H1 (cell line): ENCODE measurements around the gene DNAL4. TPM values are rescaled to one million over a fixed set of nuclear protein-coding genes. Genes with fewer than 3 reads are reported as not detected.

ENCODE experiments used
- CTCF ChIA-PET: fragments of 300-600 bp; sonication (Branson Sonifier 250); formaldehyde crosslinking; loops from one replicate; lab custom pipeline; 2021; ENCODE audit not compliant: partially characterized antibody; lab: Charles Lee
- POLR2A ChIA-PET: fragments of 300-600 bp; sonication (Branson Sonifier 250); formaldehyde crosslinking; loops from one replicate; lab custom pipeline; 2021; ENCODE audit warnings: inconsistent platforms; ENCODE audit not compliant: partially characterized antibody; lab: Charles Lee
- DNase-seq, 2 experiments: peaks; one replicate each; pipeline versions ENCODE4 v3.0.0 to v3.0.0-alpha.2; 2010 to 2022; ENCODE audit warnings: low spot score in 2 of 2, low read depth in 1 of 2, mixed read lengths in 1 of 2
- FAIRE-seq: peaks from 2 replicates; lab custom pipeline; 2011; peaks lifted over from hg19 to GRCh38; lab: Jason Lieb, UNC
- H2AFZ ChIP-seq: 2 replicates; pipeline ENCODE4 v1.8.1; 2012; ENCODE audit warnings: low read length, inconsistent platforms
- H2AK5ac ChIP-seq: 2 replicates; pipeline ENCODE4 v1.6.1; 2013; ENCODE audit warnings: low read depth, low read length
- H2BK120ac ChIP-seq: replicated peaks from 2 replicates; pipeline ENCODE3; 2013; ENCODE audit warnings: low read depth, low read length, inconsistent platforms
- H2BK12ac ChIP-seq: 2 replicates; pipeline ENCODE4 v1.6.1; 2013; ENCODE audit warnings: low read depth, low read length
- H2BK15ac ChIP-seq: 2 replicates; pipeline ENCODE4 v1.6.1; 2013; ENCODE audit warnings: low read length
- H2BK20ac ChIP-seq: 2 replicates; pipeline ENCODE4 v1.6.1; 2013; ENCODE audit warnings: low read length
- H2BK5ac ChIP-seq: 2 replicates; pipeline ENCODE4 v1.6.1; 2013; ENCODE audit warnings: low read depth, low read length
- H3K14ac ChIP-seq: 2 replicates; pipeline ENCODE4 v1.6.1; 2013; ENCODE audit warnings: inconsistent platforms; ENCODE audit not compliant: insufficient read length
- H3K18ac ChIP-seq: 2 replicates; pipeline ENCODE4 v1.6.1; 2013; ENCODE audit warnings: low read length; ENCODE audit errors: extremely low read depth
- H3K23ac ChIP-seq: 2 replicates; pipeline ENCODE4 v1.6.1; 2013; ENCODE audit warnings: inconsistent platforms; ENCODE audit not compliant: insufficient read length
- H3K23me2 ChIP-seq: 2 replicates; pipeline ENCODE4 v1.6.1; 2013; ENCODE audit warnings: low read depth, low read length
- H3K27ac ChIP-seq: 2 replicates; pipeline ENCODE4 v1.6.1; 2011; ENCODE audit warnings: low read depth, low read length, inconsistent platforms
- H3K27me3 ChIP-seq, 4 experiments: replicated peaks in 1 of 4; 1 replicate in 1 of 4; 2 replicates in 3 of 4; pipeline versions ENCODE4 v1.6.1 to v1.8.1; 2011 to 2013; ENCODE audit warnings: low read length in 3 of 4, mild to moderate bottlenecking in 3 of 4, inconsistent platforms in 2 of 4, mixed read lengths in 2 of 4, moderate library complexity in 1 of 4; ENCODE audit not compliant: control insufficient read depth in 3 of 4, insufficient read depth in 3 of 4; ENCODE audit errors: extremely low read depth in 1 of 4
- H3K36me3 ChIP-seq, 4 experiments: 2 replicates each; pipeline versions ENCODE4 v1.6.1 to v1.8.1; 2011 to 2013; ENCODE audit warnings: mild to moderate bottlenecking in 4 of 4, low read length in 3 of 4, moderate library complexity in 2 of 4, control low read depth in 1 of 4, inconsistent platforms in 1 of 4; ENCODE audit not compliant: insufficient read depth in 4 of 4, control insufficient read depth in 2 of 4
- H3K4ac ChIP-seq: replicated peaks from 2 replicates; pipeline ENCODE3; 2013; ENCODE audit warnings: low read length, low read depth, mixed read lengths, inconsistent platforms; ENCODE audit not compliant: insufficient read length
- H3K4me1 ChIP-seq, 4 experiments: replicated peaks in 1 of 4; 1 replicate in 1 of 4; 2 replicates in 3 of 4; pipeline versions ENCODE4 v1.6.1 to v1.8.1; 2011 to 2013; ENCODE audit warnings: low read length in 3 of 4, inconsistent platforms in 2 of 4, mixed read lengths in 1 of 4; ENCODE audit not compliant: insufficient read depth in 4 of 4, control insufficient read depth in 3 of 4
- H3K4me2 ChIP-seq, 2 experiments: 2 replicates each; pipeline versions ENCODE4 v1.6.1 to v1.8.1; 2011 to 2013; ENCODE audit warnings: low read depth in 2 of 2, low read length in 2 of 2, control low read depth in 1 of 2, inconsistent platforms in 1 of 2, mild to moderate bottlenecking in 1 of 2; ENCODE audit not compliant: insufficient read depth in 1 of 2
- H3K4me3 ChIP-seq, 4 experiments: fragments of 200-600, 300-600 bp in 1 of 4; sonication (generic), shearing (Covaris generic), sonication (Bioruptor Twin) in 1 of 4; 2 replicates each; pipeline versions ENCODE4 v1.5.1 to v1.8.1; 2011 to 2016; ENCODE audit warnings: low read length in 4 of 4, low read depth in 3 of 4, control low read depth in 2 of 4, inconsistent platforms in 2 of 4, mild to moderate bottlenecking in 2 of 4, mixed read lengths in 1 of 4, moderate library complexity in 1 of 4; ENCODE audit not compliant: insufficient read depth in 2 of 4; ENCODE audit errors: extremely low read depth in 1 of 4
- H3K56ac ChIP-seq: replicated peaks from 2 replicates; pipeline ENCODE3; 2013; ENCODE audit warnings: low read depth, mild to moderate bottlenecking, mixed read lengths, low read length, inconsistent platforms; ENCODE audit not compliant: insufficient read length
- H3K79me1 ChIP-seq: 2 replicates; pipeline ENCODE4 v1.6.1; 2013; ENCODE audit warnings: low read depth, low read length, control low read depth
- H3K79me2 ChIP-seq, 2 experiments: 2 replicates each; pipeline versions ENCODE4 v1.6.1 to v1.8.1; 2012 to 2013; ENCODE audit warnings: low read length in 2 of 2, mild to moderate bottlenecking in 2 of 2, inconsistent platforms in 1 of 2; ENCODE audit not compliant: insufficient read depth in 2 of 2, control insufficient read depth in 1 of 2
- H3K9ac ChIP-seq, 4 experiments: replicated peaks in 1 of 4; 1 replicate in 1 of 4; 2 replicates in 3 of 4; pipeline versions ENCODE4 v1.6.1 to v1.8.1; 2011 to 2013; ENCODE audit warnings: low read depth in 3 of 4, low read length in 3 of 4, control low read depth in 2 of 4, mild to moderate bottlenecking in 2 of 4, moderate library complexity in 2 of 4, inconsistent platforms in 1 of 4; ENCODE audit errors: extremely low read depth in 1 of 4
- H3K9me3 ChIP-seq, 2 experiments: 2 replicates each; pipeline versions ENCODE4 v1.6.1 to v1.8.1; 2012 to 2013; ENCODE audit warnings: mild to moderate bottlenecking in 2 of 2, moderate library complexity in 2 of 2, control low read depth in 1 of 2, inconsistent platforms in 1 of 2, low read depth in 1 of 2, low read length in 1 of 2, mixed read lengths in 1 of 2; ENCODE audit not compliant: insufficient read depth in 2 of 2
- H4K20me1 ChIP-seq, 2 experiments: replicated peaks in 1 of 2; 2 replicates each; pipeline versions ENCODE3 to v1.8.1; 2011 to 2013; ENCODE audit warnings: inconsistent platforms in 2 of 2, low read length in 2 of 2, mild to moderate bottlenecking in 1 of 2; ENCODE audit not compliant: insufficient read depth in 2 of 2, control insufficient read depth in 1 of 2
- H4K5ac ChIP-seq: 2 replicates; pipeline ENCODE4 v1.6.1; 2013; ENCODE audit warnings: low read length, low read depth, mixed read lengths, inconsistent platforms; ENCODE audit not compliant: insufficient read length
- H4K8ac ChIP-seq: 2 replicates; pipeline ENCODE4 v1.8.0; 2013; ENCODE audit warnings: mild to moderate bottlenecking, moderate library complexity, low read length, inconsistent platforms; ENCODE audit not compliant: insufficient read depth; ENCODE audit errors: extremely low read depth
- H4K91ac ChIP-seq: replicated peaks from 2 replicates; pipeline ENCODE3; 2013; ENCODE audit warnings: low read length, mixed read lengths, inconsistent platforms; ENCODE audit not compliant: insufficient read length
- BACH1 ChIP-seq: IDR thresholded peaks from 2 replicates; pipeline ENCODE4 v1.6.1; 2012; ENCODE audit warnings: low read length, improper control_type of control experiment
- CHD2 ChIP-seq: IDR thresholded peaks from 2 replicates; pipeline ENCODE4 v1.6.1; 2012; ENCODE audit warnings: low read length, improper control_type of control experiment
- CTBP2 ChIP-seq: IDR thresholded peaks from 2 replicates; pipeline ENCODE4 v1.7.0; 2011; ENCODE audit warnings: borderline replicate concordance, mild to moderate bottlenecking, moderate library complexity, mixed read lengths, low read length; ENCODE audit not compliant: insufficient read depth, insufficient read length
- FOSL1 ChIP-seq: IDR thresholded peaks from 2 replicates; pipeline ENCODE4 v1.6.1; 2011; ENCODE audit warnings: mild to moderate bottlenecking, low read depth, low read length, moderate library complexity; ENCODE audit not compliant: insufficient read depth
- HDAC6 ChIP-seq: IDR thresholded peaks from one replicate; pipeline ENCODE4 v1.7.1; 2012; ENCODE audit warnings: low read depth, mild to moderate bottlenecking, inconsistent platforms, low read length, moderate library complexity
- NRF1 ChIP-seq: IDR thresholded peaks from 2 replicates; pipeline ENCODE4 v1.6.1; 2011; ENCODE audit warnings: mild to moderate bottlenecking, low read depth, low read length, improper control_type of control experiment
- RBBP5 ChIP-seq: IDR thresholded peaks from 2 replicates; pipeline ENCODE4 v1.7.1; 2012; ENCODE audit warnings: low read depth, mild to moderate bottlenecking, inconsistent platforms, low read length, moderate library complexity, borderline replicate concordance
- RNF2 ChIP-seq: fragments of 200-900, 300-1000 bp; sonication (generic); IDR thresholded peaks from 2 replicates; pipeline ENCODE4 v1.7.1; 2016; ENCODE audit warnings: borderline replicate concordance, low read depth, mild to moderate bottlenecking, antibody characterized with exemption, low read length; ENCODE audit not compliant: poor library complexity, severe bottlenecking; ENCODE audit errors: missing control alignments
- SIRT6 ChIP-seq: IDR thresholded peaks from one replicate; pipeline ENCODE4 v1.7.1; 2012; ENCODE audit warnings: low read length, inconsistent platforms
- SP4 ChIP-seq: IDR thresholded peaks from 2 replicates; pipeline ENCODE4 v1.6.1; 2012; ENCODE audit warnings: low read length, inconsistent platforms
- TAF1 ChIP-seq: IDR thresholded peaks from 2 replicates; pipeline ENCODE4 v1.6.1; 2011; ENCODE audit warnings: mild to moderate bottlenecking, low read depth, low read length
- ZNF274 ChIP-seq: IDR thresholded peaks from 2 replicates; pipeline ENCODE4 v1.7.0; 2012; ENCODE audit warnings: low read length, borderline replicate concordance; ENCODE audit errors: extremely low read depth
- WGBS, 2 experiments: shearing (Covaris generic) in 1 of 2; methylation state at CpG; one replicate each; pipeline versions ENCODE4 v1.1.6 to v1.1.7; 2013 to 2015; ENCODE audit warnings: low lambda C conversion rate in 2 of 2, mixed read lengths in 2 of 2, inconsistent platforms in 1 of 2, low coverage in 1 of 2, missing lambda C conversion rate in 1 of 2; ENCODE audit not compliant: insufficient replicate concordance in 2 of 2, insufficient coverage in 1 of 2, insufficient read length in 1 of 2; ENCODE audit errors: extremely low coverage in 1 of 2, missing lambda C conversion rate in 1 of 2; 5-methylcytosine and 5-hydroxymethylcytosine counted together
- polyA plus RNA-seq, 7 experiments: library from polyadenylated mRNA; depleted of rRNA in 3 of 7; stranded (reverse) in 5 of 7; unstranded in 2 of 7; fragments of >200 nt in 5 of 7; fragments of 200-250 nt in 2 of 7; gene quantifications; 1 replicate in 5 of 7; 2 replicates in 1 of 7; 4 replicates in 1 of 7; pipeline versions ENCODE4 v1.2.1 to v1.2.3, GENCODE V29; 2011 to 2013; ENCODE audit warnings: missing spikeins in 2 of 7, mixed read lengths in 2 of 7
- total RNA-seq: library from RNA; stranded (reverse); fragmentation: NEBNext Ultra II Directional; extraction: Animal tissue kit (Norgen Biotek cat#: 25700); gene quantifications from 2 replicates; pipeline ENCODE4 v1.2.1, GENCODE V29; 2021
- TF ChIP-seq, protein P1 (sequence below): IDR thresholded peaks from 2 replicates; pipeline ENCODE4 v1.6.1; 2012; ENCODE audit warnings: inconsistent platforms

DNAL4 gene
- total and polyA plus RNA-seq, 2 of the 8 experiments (the other 6 are each of a cell fraction or from before 2014, with no cell fraction given), result 8.8 to 14.0 TPM

DNA sequence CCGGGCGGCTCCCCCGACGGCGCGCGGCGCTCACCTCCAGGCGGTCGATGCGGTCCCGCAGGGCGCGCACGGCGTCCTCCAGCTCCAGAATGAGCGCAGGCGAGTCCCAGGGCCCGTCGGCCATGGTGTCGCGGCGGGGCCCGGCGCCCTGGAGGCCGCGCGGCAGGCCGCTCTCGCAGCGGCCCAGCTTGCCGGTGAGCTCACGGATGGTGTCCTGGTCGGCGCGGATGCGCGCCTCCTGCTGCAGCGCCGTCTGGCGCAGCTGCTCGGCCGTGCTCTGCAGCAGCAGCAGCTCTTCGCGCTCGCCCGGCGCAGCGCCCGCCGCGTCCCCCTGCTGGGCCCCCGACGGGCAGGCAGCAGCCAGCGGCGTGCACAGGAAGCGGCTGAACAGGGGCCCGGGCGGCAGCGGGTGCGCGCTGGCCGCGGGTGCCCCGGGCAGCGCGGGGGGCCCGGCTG is 49.3 kb upstream of the DNAL4 start:
- no peak overlapping the region for H2AK5ac ChIP-seq
- H3K23ac ChIP-seq, result no peak overlapping the region
- H3K9ac ChIP-seq, result peak overlapping the region in 2 of 4 experiments; percentile 36 to 56; a peak in 3 of 7 replicates
- H2BK120ac ChIP-seq, result no peak overlapping the region
- no peak overlapping the region for H3K27ac ChIP-seq
- WGBS, 2 experiments, result 1% methylated on average over 45 of the region's 68 CpGs; no CpG with 5 or more reads in 1 of the 2 experiments
- H2BK15ac ChIP-seq, result no peak overlapping the region
- no peak overlapping the region for H2BK5ac ChIP-seq
- ChIA-PET POLR2A (interaction anchor here (0.5 to 2.2 kb wide), 11 partner anchors 9 to 160 kb away, joined by 3 to 5 read pairs (median 4); no protein-coding TSS in a partner anchor), CTCF (interaction anchor here (0.5 to 2.1 kb wide), 8 partner anchors 9 to 308 kb away, joined by 3 to 10 read pairs (median 4); no protein-coding TSS in a partner anchor)
- no peak overlapping the region for H3K4ac ChIP-seq
- no peak for FAIRE-seq
- H4K91ac ChIP-seq, result no peak overlapping the region
- peak; percentile 47 to 68 for DNase-seq
- H4K5ac ChIP-seq, result no peak overlapping the region
- no peak overlapping the region for H2BK20ac ChIP-seq
- no peak overlapping the region for H3K56ac ChIP-seq
- peaks cover 16 to 47% (median 38%) of the 10 kb centered on the region in 4 experiments for H3K27me3 ChIP-seq
- no peaks in the 10 kb centered on the region for H3K36me3 ChIP-seq
- H4K8ac ChIP-seq, result peak overlapping the region; percentile 80
- H3K4me3 ChIP-seq, result peak overlapping the region; percentile 48 to 70 (median 50)
- H2BK12ac ChIP-seq, result no peak overlapping the region
- H3K18ac ChIP-seq, result peak overlapping the region; percentile 48; the same call in 1 of the 2 replicates
- no peaks in the 10 kb centered on the region for H3K9me3 ChIP-seq
- H2AFZ ChIP-seq, result no peak overlapping the region
- peaks cover 0 to 4% of the 10 kb centered on the region in 2 experiments for H4K20me1 ChIP-seq
- no peaks in the 10 kb centered on the region for H3K79me1 ChIP-seq
- H3K4me2 ChIP-seq, result peak overlapping the region; percentile 49 to 89
- no peak overlapping the region for H3K14ac ChIP-seq
- H3K23me2 ChIP-seq, result peaks cover 8% of the 10 kb centered on the region; the same call in 1 of the 2 replicates
- H3K4me1 ChIP-seq, result peaks cover 0 to 7% (median 3%) of the 10 kb centered on the region in 4 experiments; a peak in 4 of 7 replicates
- H3K79me2 ChIP-seq, result no peaks in the 10 kb centered on the region
- no peak for TF ChIP-seq SIRT6
- TF ChIP-seq NRF1, result no peak
- TF ChIP-seq CTBP2, result peak; percentile 39
- no peak for TF ChIP-seq FOSL1
- TF ChIP-seq CHD2, result no peak
- no peak for TF ChIP-seq HDAC6
- TF ChIP-seq, protein P1, sequence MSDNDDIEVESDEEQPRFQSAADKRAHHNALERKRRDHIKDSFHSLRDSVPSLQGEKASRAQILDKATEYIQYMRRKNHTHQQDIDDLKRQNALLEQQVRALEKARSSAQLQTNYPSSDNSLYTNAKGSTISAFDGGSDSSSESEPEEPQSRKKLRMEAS, result peak; percentile 7; the same call in 1 of the 2 replicates
- TF ChIP-seq RBBP5, result peak; percentile 80; the same call in 1 of the 2 replicates
- peak; percentile 48; the same call in 1 of the 2 replicates for TF ChIP-seq TAF1
- no peak for TF ChIP-seq BACH1
- TF ChIP-seq ZNF274, result no peak
- TF ChIP-seq RNF2, result no peak
- TF ChIP-seq SP4, result no peak
